HUES48 (cell line): ENCODE results near the gene FGF2.
"Not testable (repeated sequence)": the region's sequence is repeated elsewhere in the genome, so short reads cannot be mapped to it uniquely, and the experiment has no call there.

Experiments used
- H3K27ac ChIP-seq: one replicate; pipeline ENCODE4 v1.7.0; 2013; ENCODE audit warnings: low read depth, low read length, inconsistent platforms
- H3K27me3 ChIP-seq: 2 replicates; pipeline ENCODE4 v1.6.1; 2013; ENCODE audit warnings: mild to moderate bottlenecking, low read length; ENCODE audit not compliant: control insufficient read depth, insufficient read depth
- H3K36me3 ChIP-seq: 2 replicates; pipeline ENCODE4 v1.6.1; 2013; ENCODE audit warnings: low read length; ENCODE audit not compliant: control insufficient read depth, insufficient read depth
- H3K4me1 ChIP-seq: 2 replicates; pipeline ENCODE4 v1.6.1; 2013; ENCODE audit warnings: mild to moderate bottlenecking, low read length; ENCODE audit not compliant: control insufficient read depth, insufficient read depth
- H3K4me3 ChIP-seq: 2 replicates; pipeline ENCODE4 v1.5.1; 2013; ENCODE audit warnings: mild to moderate bottlenecking, low read depth, low read length
- H3K9ac ChIP-seq: 2 replicates; pipeline ENCODE4 v1.6.1; 2013; ENCODE audit warnings: mild to moderate bottlenecking, low read depth, low read length, moderate library complexity
- H3K9me3 ChIP-seq: 2 replicates; pipeline ENCODE4 v1.6.1; 2013; ENCODE audit warnings: low read length; ENCODE audit not compliant: control insufficient read depth, insufficient read depth

Gene FGF2

GRCh38 chr4:122830426-122831095 is 3.9 kb downstream of the FGF2 start:
- peaks cover 53% of the 10 kb centered on the region for H3K36me3 ChIP-seq
- H3K4me1 ChIP-seq: peaks cover 72% of the 10 kb centered on the region
- peak overlapping the region; percentile 1; the same call in 1 of the 2 replicates for H3K9ac ChIP-seq
- no peak overlapping the region for H3K27ac ChIP-seq
- H3K4me3 ChIP-seq: peak overlapping the region; percentile 81
- H3K27me3 ChIP-seq: no peaks in the 10 kb centered on the region
- no peaks in the 10 kb centered on the region for H3K9me3 ChIP-seq

GRCh38 chr4:122831515-122832196 is 5.0 kb downstream of the FGF2 start:
- no peaks in the 10 kb centered on the region for H3K9me3 ChIP-seq
- no peak overlapping the region for H3K9ac ChIP-seq
- H3K4me3 ChIP-seq: peak overlapping the region; percentile 81
- H3K27ac ChIP-seq: no peak overlapping the region
- H3K4me1 ChIP-seq: peaks cover 75% of the 10 kb centered on the region
- no peaks in the 10 kb centered on the region for H3K27me3 ChIP-seq
- H3K36me3 ChIP-seq: peaks cover 60% of the 10 kb centered on the region

- Histone ChIP-seq H3K36me3 (peaks cover 65% of the 10 kb centered on the region), H3K4me1 (peaks cover 85% of the 10 kb centered on the region), H3K4me3 (peak overlapping the region; percentile 3; the same call in 1 of the 2 replicates), H3K27ac (no peak overlapping the region), H3K27me3 (no peaks in the 10 kb centered on the region), H3K9ac (no peak overlapping the region), H3K9me3 (no peaks in the 10 kb centered on the region)
These were observed 6.1 kb downstream of the FGF2 start for GRCh38 chr4:122832732-122833131.

GRCh38 chr4:122833999-122834398 is 7.4 kb downstream of the FGF2 start:
- H3K9ac ChIP-seq: no peak overlapping the region
- no peak overlapping the region for H3K27ac ChIP-seq
- peaks cover 84% of the 10 kb centered on the region for H3K4me1 ChIP-seq
- no peaks in the 10 kb centered on the region for H3K9me3 ChIP-seq
- no peak overlapping the region for H3K4me3 ChIP-seq
- peaks cover 74% of the 10 kb centered on the region for H3K36me3 ChIP-seq
- no peaks in the 10 kb centered on the region for H3K27me3 ChIP-seq

- Histone ChIP-seq H3K9me3 (no peaks in the 10 kb centered on the region), H3K4me3 (no peak overlapping the region), H3K4me1 (peaks cover 66% of the 10 kb centered on the region), H3K27ac (no peak overlapping the region), H3K36me3 (peaks cover 74% of the 10 kb centered on the region), H3K27me3 (no peaks in the 10 kb centered on the region), H3K9ac (no peak overlapping the region)
These were observed 10.3 kb downstream of the FGF2 start for GRCh38 chr4:122836941-122837340.

- peaks cover 78% of the 10 kb centered on the region for H3K36me3 ChIP-seq
- no peak overlapping the region for H3K9ac ChIP-seq
- no peaks in the 10 kb centered on the region for H3K27me3 ChIP-seq
- no peak overlapping the region for H3K27ac ChIP-seq
- H3K4me1 ChIP-seq: peaks cover 63% of the 10 kb centered on the region
- H3K4me3 ChIP-seq: no peak overlapping the region
- H3K9me3 ChIP-seq: no peaks in the 10 kb centered on the region
These were observed 11.4 kb downstream of the FGF2 start for GRCh38 chr4:122838034-122838433.

- Histone ChIP-seq H3K4me3 (no peak overlapping the region), H3K27ac (no peak overlapping the region), H3K36me3 (peaks cover 90% of the 10 kb centered on the region), H3K9me3 (no peaks in the 10 kb centered on the region), H3K9ac (no peak overlapping the region), H3K27me3 (no peaks in the 10 kb centered on the region), H3K4me1 (peaks cover 63% of the 10 kb centered on the region)
These were observed 15.8 kb downstream of the FGF2 start for GRCh38 chr4:122842392-122842791.

GRCh38 chr4:122842984-122843531 is 16.4 kb downstream of the FGF2 start:
- no peaks in the 10 kb centered on the region for H3K9me3 ChIP-seq
- H3K4me3 ChIP-seq: no peak overlapping the region
- no peaks in the 10 kb centered on the region for H3K27me3 ChIP-seq
- H3K36me3 ChIP-seq: peaks cover 90% of the 10 kb centered on the region
- peaks cover 66% of the 10 kb centered on the region for H3K4me1 ChIP-seq
- H3K9ac ChIP-seq: no peak overlapping the region
- H3K27ac ChIP-seq: no peak overlapping the region

- H3K9ac ChIP-seq, H3K4me3 ChIP-seq, H3K27ac ChIP-seq, H3K27me3 ChIP-seq, H3K9me3 ChIP-seq: not testable (repeated sequence)
- Histone ChIP-seq H3K4me1 (peaks cover 70% of the 10 kb centered on the region), H3K36me3 (peaks cover 87% of the 10 kb centered on the region)
These were observed 17.8 kb downstream of the FGF2 start for GRCh38 chr4:122844391-122844790.

GRCh38 chr4:122845066-122845465 is 18.4 kb downstream of the FGF2 start:
- H3K27me3 ChIP-seq: no peaks in the 10 kb centered on the region
- H3K9me3 ChIP-seq: no peaks in the 10 kb centered on the region
- no peak overlapping the region for H3K4me3 ChIP-seq
- H3K36me3 ChIP-seq: peaks cover 81% of the 10 kb centered on the region
- no peak overlapping the region for H3K27ac ChIP-seq
- H3K4me1 ChIP-seq: peaks cover 74% of the 10 kb centered on the region
- H3K9ac ChIP-seq: no peak overlapping the region

- Histone ChIP-seq H3K4me1 (peaks cover 80% of the 10 kb centered on the region), H3K4me3 (no peak overlapping the region), H3K36me3 (peaks cover 74% of the 10 kb centered on the region), H3K9ac (no peak overlapping the region), H3K27me3 (no peaks in the 10 kb centered on the region), H3K27ac (no peak overlapping the region), H3K9me3 (no peaks in the 10 kb centered on the region)
These were observed 19.1 kb downstream of the FGF2 start for GRCh38 chr4:122845760-122846159.
